ENCODE measurements around the gene PIGS.

- TF ChIP-seq YY1 (IDR thresholded peaks at IDR 0.05; ENCODE audit: extremely low read depth, insufficient replicate concordance, low read depth, low read length), result no peak
- TF ChIP-seq, protein P1, sequence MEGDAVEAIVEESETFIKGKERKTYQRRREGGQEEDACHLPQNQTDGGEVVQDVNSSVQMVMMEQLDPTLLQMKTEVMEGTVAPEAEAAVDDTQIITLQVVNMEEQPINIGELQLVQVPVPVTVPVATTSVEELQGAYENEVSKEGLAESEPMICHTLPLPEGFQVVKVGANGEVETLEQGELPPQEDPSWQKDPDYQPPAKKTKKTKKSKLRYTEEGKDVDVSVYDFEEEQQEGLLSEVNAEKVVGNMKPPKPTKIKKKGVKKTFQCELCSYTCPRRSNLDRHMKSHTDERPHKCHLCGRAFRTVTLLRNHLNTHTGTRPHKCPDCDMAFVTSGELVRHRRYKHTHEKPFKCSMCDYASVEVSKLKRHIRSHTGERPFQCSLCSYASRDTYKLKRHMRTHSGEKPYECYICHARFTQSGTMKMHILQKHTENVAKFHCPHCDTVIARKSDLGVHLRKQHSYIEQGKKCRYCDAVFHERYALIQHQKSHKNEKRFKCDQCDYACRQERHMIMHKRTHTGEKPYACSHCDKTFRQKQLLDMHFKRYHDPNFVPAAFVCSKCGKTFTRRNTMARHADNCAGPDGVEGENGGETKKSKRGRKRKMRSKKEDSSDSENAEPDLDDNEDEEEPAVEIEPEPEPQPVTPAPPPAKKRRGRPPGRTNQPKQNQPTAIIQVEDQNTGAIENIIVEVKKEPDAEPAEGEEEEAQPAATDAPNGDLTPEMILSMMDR (IDR thresholded peaks at IDR 0.05 in 2 of 3, conservative IDR thresholded peaks at IDR 0.05 in 1 of 3; ENCODE audit: borderline replicate concordance in 1 of 3, insufficient read depth in 1 of 3, low read depth in 2 of 3, low read length in 2 of 3), result no peak
- no peak for TF ChIP-seq POLR2AphosphoS5 (IDR thresholded peaks at IDR 0.05; ENCODE audit: low read depth, low read length)
- TF ChIP-seq SIN3A (IDR thresholded peaks at IDR 0.05; ENCODE audit: low read depth), result no peak
- TF ChIP-seq, protein P2, sequence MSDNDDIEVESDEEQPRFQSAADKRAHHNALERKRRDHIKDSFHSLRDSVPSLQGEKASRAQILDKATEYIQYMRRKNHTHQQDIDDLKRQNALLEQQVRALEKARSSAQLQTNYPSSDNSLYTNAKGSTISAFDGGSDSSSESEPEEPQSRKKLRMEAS (IDR thresholded peaks at IDR 0.05), result no peak
- TF ChIP-seq, protein P3, sequence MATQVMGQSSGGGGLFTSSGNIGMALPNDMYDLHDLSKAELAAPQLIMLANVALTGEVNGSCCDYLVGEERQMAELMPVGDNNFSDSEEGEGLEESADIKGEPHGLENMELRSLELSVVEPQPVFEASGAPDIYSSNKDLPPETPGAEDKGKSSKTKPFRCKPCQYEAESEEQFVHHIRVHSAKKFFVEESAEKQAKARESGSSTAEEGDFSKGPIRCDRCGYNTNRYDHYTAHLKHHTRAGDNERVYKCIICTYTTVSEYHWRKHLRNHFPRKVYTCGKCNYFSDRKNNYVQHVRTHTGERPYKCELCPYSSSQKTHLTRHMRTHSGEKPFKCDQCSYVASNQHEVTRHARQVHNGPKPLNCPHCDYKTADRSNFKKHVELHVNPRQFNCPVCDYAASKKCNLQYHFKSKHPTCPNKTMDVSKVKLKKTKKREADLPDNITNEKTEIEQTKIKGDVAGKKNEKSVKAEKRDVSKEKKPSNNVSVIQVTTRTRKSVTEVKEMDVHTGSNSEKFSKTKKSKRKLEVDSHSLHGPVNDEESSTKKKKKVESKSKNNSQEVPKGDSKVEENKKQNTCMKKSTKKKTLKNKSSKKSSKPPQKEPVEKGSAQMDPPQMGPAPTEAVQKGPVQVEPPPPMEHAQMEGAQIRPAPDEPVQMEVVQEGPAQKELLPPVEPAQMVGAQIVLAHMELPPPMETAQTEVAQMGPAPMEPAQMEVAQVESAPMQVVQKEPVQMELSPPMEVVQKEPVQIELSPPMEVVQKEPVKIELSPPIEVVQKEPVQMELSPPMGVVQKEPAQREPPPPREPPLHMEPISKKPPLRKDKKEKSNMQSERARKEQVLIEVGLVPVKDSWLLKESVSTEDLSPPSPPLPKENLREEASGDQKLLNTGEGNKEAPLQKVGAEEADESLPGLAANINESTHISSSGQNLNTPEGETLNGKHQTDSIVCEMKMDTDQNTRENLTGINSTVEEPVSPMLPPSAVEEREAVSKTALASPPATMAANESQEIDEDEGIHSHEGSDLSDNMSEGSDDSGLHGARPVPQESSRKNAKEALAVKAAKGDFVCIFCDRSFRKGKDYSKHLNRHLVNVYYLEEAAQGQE (IDR thresholded peaks at IDR 0.05; ENCODE audit: low read depth), result no peak
- no peak for TF ChIP-seq EGR1 (IDR thresholded peaks at IDR 0.05; ENCODE audit: low read depth)
- TF ChIP-seq ELF1 (IDR thresholded peaks at IDR 0.05; ENCODE audit: borderline replicate concordance, low read depth), result no peak
- TF ChIP-seq JUND (IDR thresholded peaks at IDR 0.05), result no peak
These were observed 49.8 kb downstream of the PIGS start for GRCh38 chr17:28521311-28522085.
